HG02970 (cell line): Measurements from ENCODE around the gene UMPS.
"Not testable (repeated sequence)": the region's sequence is repeated elsewhere in the genome, so short reads cannot be mapped to it uniquely, and the experiment has no call there.

ENCODE experiments used
- ATAC-seq: cut with Tn5 transposase; IDR thresholded peaks from one replicate; pipeline ENCODE4 v1.9.1; 2021; ENCODE audit warnings: mild to moderate bottlenecking, moderate library complexity, moderate number of reproducible peaks; ENCODE audit not compliant: unreplicated experiment, low FRiP score

The UMPS gene

DNA sequence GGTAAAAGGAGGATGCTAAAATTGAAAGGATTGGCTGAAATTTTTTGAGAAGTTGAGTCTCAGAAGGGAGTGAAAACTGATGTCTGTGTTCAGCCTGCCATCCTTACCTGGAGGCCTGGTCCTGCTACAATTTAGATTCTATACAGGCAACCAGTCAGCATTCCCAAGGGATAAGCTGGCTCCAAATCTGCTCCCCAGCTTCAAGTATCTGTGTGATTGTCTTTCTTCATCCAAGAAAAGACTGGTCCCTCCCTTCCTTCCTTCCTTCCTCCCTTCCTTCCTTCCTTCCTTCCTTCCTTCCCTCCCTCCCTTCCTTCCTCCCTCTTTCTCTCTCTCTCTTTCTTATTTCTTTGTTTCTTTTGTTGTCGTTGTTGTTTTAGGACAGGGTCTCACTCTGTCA lies 24.7 kb upstream of the UMPS start:
- ATAC-seq, result no peak

DNA sequence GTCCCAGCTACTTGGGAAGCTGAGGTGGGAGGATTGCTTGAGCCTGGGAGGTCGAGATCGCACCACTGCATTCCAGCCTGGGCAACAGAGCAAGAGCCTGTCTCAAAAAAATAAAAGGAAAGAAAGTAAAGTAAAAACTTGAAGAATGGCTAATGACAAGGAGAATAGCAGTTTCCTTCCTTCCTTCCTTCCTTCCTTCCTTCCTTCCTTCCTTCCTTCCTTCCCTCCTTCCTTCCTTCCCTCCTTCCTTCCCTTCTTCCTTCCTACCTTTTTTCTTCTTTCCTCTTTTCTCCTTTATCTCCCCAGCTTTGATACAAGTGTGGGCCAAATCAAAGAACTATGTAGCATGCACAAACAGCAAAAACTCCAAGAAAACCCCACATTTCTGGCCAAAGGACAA lies 23.0 kb upstream of the UMPS start:
- ATAC-seq, result not testable (repeated sequence)

DNA sequence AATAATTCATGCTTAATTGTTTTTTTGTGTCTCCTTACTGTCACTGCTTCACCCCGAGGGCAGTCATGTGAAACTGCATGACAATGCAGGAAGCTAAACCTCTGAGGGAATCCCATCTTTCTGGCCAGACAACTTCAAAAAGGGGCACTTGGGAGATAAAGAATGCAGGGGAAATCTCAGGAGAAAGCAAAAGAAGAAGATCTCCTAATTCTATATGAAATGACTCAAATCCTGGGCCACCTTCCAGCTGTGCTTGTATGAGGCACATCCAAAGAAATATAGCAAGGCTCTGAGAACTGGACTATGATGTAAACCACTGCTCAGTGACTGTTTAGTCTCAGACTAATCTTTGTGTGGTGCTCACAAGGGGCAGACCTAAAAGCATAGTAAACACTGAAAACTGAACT lies 22.6 kb upstream of the UMPS start:
- no peak for ATAC-seq

DNA sequence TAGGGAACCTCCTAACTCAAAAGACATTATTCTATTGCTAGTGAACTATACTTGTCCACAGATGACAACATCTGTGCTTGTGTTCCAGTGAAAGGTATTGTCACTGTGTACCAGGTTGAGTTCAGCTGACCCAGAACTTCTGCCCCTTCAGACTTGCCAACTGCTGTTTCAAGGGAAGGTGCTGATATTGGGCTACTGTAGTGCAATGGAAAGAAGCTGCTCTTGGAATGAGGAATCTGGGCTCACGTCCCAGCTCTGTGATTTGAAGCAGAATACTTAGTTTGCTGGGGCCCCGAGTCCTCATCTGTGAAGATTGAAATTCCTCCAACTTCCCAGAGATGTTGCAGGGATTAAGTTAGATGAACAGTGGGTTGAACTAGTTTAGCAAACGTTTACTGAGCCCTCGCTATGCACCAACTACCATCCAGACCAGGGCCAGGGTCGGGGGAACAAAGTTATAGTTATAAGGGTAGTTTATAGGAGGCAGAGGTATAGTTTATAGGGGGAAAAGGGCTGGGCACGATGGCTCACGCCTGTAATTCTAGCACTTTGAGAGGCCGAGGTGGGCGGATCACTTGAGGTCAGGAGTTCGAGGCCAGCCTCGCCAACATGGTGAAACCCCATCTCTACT lies 15.9 kb upstream of the UMPS start:
- no peak for ATAC-seq

DNA sequence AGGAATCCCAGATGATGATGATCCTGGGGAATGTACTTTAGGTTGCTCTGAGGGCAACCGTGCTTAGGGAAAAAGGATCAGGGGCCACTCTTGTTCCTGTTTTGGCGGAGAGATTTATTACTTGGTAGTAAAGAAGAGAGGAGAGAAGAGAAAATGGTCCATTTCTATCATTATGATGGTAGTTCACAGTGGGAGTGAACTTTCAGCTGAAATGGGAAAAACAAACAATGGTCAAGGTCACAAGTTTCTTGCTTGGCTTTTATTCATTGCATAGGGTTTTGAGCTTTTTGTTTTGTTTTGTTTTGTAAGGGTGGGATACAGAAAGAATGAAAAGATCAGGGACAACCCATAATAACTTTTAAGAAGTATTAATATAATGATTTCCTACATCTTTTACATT lies 7.7 kb upstream of the UMPS start:
- ATAC-seq, result no peak

DNA sequence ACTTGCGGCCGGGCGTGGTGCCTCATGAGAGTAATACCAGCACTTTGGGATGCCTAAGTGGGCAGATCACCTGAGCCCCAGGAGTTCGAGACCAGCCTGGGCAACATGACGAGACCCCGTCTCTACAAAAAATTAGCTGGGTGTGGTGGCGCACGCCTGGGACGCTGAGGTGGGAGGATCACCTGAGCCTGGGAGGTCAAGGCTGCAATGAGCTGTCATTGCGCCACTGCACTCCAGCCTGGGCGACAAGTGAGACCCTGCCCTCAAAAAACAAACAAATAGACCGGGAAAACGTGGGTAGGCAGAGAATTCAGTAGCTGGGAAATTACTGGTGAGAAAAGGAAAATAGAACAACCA lies 667 bp downstream of the UMPS start:
- no peak for ATAC-seq

DNA sequence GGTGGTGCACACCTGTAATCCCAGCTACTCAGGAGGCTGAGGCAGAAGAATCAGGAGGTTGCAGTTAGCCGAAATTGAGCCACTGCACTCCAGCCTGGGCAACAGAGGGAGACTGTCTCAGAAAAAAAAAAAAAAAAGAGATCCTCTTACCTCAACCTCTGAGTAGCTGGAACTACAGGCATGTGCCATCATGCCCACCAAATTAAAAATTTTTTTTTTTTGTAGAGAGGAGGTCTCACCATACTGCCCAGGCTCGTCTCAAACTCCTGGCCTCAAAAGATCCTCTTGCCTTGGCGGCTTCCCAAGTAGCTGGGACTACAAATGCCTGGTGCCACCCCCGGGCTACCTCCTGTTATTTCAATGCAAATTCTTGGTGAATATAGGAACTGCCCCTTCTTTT lies 1.5 kb downstream of the UMPS start:
- ATAC-seq, result no peak

DNA sequence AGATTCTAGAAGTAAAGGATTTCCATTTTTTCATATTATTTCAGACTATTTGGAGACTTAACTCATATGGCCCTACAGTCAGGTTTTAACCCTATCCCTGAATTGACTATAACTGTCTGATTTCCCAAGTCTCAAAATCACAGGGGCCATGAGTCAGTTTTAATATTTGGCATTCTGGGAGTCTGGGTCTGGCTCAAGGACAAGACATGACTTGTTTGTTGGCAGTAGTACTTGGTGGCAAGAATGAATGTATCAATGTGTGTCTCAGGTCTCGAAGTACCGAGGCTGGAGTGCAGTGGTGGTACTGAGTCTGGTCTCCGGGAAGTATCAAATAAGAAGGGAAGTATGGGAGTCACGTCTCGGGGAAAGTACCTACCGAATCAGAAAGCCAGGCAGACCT lies 10.8 kb downstream of the UMPS start:
- no peak for ATAC-seq

DNA sequence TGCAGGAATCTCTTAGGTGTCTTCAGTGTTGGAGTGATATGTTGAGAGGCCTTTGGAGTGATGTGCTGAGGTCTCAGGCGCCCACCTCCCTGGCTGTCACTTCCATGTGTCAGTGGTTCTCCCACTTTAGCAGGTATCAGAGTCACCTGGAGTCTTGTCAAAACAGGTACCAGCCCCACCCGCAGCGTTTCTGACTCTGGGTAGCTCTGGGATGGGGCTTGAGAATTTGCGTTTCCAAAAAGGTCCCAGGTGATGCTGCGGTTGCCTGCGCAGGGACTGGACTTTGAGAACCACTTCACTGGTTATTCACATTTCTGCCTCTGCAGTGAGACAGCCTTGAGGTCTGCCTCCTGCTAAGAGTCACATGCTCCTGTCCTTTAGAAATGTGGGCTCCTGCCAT lies 15.5 kb downstream of the UMPS start:
- no peak for ATAC-seq

DNA sequence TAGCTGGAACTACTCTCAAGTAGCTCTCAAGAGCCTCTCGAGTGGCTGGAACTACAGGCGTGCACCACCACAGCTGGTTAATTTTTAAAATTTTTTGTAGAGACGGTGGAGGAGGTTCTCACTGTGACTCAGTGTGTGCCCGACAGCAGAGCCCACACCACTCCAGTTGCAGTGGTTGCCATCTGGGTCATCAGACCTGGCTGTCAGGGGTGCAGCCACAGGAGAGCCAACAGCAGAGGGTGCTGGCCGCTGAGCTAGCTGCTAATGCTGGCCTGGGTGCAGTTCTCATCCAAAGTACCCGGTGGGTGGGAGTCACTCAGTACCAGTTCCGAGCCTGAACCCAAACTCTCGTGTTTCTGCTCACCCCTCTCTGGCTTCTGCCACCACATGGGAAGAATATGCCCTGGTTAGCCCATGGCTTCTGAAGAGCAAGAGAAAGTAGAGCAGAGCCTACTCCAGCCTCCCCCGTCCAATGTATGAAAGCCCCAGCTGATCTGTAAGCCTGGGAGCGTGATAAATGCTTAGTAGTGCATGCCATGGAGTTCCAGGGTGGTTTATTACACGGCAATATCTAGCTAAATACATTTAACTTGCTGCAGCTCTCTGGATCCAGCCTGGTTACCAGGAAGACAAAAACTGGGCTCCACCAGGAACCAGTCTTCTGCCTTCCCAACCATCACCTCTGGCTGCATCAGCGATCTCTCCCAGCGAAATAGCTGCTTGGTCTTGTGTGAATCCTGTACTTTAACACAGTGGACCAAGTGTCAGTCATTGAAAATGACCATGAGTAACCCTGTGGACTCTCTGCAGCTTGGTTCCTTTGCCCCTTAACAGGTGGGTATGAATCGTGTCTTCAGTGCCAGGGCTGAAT lies 17.1 kb downstream of the UMPS start:
- no peak for ATAC-seq

DNA sequence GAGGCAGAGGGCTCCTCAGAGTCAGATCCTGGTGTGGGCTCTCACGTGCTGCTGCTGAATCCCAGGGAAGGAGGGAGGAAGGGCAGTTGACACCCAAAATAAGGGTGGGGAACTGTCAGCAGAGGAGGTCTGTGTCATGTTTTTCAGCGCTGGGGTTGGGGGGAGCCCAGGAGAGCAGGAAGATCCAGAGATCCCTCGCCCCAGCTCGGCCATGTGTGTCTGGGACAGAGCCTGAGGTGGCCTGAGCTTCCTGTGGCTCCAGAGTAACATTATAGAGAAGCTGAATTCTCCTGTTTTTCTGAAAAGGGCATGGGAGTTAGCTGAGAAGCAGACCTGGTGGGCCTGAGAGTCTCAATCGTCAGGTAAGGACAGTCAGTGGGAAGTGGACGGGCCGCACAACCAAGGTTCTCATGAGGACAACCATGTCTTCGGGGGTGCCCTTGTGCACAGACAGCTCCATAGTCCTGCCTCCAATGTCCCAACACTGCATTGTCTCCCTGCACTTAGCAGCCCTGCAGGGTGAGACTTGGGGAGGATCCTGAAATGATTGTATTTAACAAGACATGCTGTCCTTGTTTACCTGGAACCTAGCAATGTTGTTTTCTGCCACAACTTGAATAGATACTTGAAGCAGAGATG lies 18.4 kb downstream of the UMPS start:
- no peak for ATAC-seq

DNA sequence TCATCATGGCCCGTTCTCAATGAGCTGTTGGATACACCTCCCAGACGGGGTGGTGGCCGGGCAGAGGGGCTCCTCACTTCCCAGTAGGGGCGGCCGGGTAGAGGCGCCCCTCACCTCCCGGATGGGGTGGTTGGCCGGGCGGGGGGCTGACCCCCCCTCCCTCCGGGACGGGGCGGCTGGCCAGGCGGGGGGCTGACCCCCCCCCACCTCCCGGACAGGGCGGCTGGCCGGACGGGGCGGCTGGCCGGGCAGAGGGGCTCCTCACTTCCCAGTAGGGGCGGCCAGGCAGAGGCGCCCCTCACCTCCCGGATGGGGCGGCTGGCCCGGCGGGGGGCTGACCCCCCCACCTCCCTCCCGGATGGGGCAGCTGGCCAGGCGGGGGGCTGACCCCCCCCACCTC lies 19.6 kb downstream of the UMPS start:
- not testable (repeated sequence) for ATAC-seq

DNA sequence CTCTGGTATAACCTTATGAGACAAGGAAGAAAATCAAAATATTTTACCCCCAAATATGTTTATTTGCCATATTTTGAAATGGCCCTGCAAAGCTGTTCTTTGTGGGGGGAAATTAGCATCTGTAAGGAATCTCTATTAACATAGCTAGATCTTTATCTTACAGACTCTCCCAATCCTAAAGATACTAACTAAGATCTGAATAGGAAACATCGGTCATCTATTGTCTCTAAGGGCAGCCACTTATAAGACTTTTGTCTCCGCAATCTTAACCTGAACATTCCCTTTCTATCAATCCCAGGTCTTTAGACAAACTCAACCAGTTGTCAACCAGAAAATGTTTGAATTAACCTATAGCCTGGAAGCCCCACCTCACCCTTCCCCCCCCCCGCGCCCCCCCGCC lies 21.2 kb downstream of the UMPS start:
- ATAC-seq, result no peak

DNA sequence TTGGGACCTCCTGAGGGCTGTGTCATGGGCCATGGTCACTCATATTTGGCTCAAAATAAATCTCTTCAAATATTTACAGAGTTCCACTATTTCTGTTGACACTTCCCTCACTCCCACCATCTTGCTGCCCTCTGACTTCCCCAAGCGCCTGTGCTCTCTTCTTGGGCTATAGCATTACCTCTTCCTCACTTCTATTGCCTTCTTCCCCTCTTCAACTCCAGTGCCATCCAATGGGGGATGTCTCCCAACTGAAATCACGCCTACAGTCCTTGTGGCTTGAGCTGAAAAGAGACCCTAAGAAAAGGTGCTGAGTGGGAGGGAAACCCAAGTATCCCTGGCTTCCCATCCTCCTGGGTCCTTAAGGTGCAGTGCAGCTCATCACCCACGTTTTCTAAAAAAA lies 21.8 kb downstream of the UMPS start:
- ATAC-seq, result no peak

DNA sequence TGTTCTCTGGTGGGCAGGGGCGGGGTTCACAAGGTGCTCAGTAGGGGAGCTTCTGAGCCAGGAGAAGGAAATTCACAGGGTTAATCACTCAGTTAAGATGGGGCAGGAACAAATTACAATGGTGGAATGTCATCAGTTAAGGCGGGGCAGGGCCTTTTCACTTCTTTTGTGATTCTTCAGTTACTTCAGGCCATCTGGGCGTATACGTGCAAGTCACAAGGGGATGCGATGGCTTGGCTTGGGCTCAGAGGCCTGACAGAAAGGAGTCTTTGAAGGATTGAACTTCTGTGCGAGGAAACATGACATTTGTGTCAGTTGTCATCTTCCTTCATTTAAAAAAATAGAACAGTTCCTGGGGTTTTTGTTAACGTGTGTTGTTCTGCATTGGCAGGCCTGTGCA lies 27.7 kb downstream of the UMPS start:
- not testable (repeated sequence) for ATAC-seq

DNA sequence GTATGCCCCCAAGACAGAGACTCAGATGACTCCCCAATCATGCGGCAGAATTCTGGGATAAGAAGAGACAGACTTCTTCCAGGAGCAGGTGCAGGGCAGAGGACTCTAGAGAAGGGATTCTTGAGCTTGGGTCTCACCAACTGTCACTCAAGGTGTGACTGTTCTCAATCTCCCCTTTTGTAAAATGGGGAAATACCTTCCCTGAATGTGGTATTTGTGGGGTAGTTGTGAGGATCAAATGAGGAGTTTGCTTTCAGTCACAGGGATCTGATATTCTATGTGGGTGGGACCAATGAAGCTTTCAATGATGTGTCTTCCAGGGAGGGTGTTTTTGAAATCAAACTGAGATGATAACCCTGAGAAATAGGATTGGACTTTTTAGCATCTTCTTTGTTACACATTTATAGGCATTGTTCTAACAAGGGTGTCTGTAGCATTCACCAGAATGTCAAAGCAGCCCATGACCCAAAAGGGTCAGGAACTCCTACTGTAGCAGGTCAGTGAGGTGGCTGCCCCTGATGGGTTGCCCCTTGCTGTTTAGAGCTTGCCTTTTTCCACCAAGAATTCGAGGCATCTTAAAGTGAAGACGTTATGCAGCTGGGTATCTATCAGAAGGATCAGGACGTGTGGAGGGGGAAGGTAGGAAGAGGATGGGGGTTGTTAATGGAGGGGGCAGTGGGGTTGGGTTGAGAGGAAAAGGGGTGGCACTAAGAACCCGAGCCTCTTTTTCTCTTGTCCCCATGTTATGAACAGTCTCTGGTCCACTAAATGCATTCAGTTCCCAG lies 28.8 kb downstream of the UMPS start:
- ATAC-seq, result no peak

DNA sequence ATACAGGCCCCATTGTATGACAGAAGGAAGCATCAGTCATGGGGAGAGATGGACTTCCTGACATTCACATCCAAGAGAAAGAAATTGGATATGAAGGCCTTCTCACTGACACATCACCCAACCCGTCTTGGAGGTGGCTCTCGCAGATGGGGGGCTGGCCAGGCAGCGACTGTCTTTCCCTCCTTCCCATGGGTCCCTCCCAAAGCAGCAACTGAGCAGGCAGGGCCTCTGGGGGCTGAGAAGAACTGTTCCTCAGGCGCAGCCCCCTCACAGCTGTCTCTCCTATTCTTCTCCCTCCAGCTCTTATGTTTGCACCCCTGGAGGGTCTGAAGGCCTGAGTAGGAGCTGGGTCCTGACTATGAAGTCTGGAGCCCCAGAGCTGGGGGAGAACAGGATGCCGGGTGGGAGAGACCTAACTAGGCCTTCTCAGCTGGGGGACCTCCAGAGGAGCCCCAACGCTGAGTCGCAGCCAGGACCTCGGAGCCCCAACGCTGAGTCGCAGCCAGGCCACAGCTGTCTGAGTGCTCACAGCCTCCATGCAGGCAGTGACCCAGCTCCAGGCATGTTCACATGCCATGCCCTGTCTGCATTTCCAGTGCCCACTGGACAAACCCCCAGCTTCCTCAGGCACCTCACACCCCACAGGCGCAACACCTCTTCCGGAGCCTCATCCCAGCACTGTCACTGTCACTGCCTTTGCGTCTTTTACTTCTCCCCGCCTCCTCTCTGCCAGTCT lies 29.6 kb downstream of the UMPS start:
- no peak for ATAC-seq

DNA sequence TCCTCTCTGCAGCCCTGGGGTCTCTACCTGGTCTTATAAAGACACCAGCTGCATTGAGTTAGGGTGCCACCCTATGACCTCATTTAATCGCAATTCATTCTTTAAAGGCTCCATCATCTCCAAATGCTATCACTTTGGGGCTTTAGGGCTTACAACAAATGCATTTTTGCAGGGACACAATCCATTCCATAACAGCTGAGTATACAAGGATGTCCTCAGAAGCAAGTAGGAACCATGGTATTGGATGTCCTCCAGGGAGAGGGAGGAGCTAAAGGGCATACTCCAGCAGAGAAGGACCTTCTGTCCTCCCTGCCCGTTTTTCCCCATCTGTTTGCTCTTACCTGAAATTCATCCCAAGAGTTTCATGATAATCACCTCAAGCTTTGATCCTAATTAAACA lies 30.3 kb downstream of the UMPS start:
- ATAC-seq, result no peak

DNA sequence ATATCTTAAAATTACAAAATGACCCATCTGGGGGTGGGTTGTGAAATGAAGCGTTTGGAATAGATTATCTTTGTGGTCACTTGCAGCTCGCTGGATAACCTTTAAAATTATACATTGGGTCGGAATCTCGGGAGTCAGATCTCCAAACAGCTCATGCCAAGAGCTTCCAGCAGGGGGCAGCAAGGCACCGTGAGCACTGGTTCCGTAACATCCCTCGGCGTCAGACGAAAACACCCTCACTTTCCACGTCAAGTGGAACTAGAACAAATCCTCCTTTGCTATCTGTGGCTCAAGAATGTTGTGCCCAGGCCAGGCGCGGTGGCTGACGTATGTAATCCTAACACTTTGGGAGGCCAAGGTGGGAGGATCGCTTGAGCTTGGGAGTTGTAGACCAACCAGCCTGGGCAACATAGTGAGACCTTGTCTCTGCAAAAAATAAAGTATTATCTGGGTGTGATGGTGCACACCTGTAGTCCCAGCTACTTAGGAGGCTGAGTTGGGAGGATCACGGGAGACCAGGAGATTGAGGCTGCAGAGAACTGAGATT lies 31.1 kb downstream of the UMPS start:
- no peak for ATAC-seq
